Ammon's horn (tissue), 1 donor: ENCODE results near the gene RNF43.

ENCODE experiments used
- DNase-seq: peaks from one replicate; pipeline ENCODE4 v3.0.0-alpha.2; 2016; ENCODE audit warnings: low spot score

RNF43 gene

GRCh38 chr17:58417300-58418092 is at the start of gene RNF43:
TSS of gene RNF43 (minus strand) at chr17:58417534. CDS start at chr17:58415577, 1,957 bp downstream.
- peak; percentile 94 for DNase-seq

DNA sequence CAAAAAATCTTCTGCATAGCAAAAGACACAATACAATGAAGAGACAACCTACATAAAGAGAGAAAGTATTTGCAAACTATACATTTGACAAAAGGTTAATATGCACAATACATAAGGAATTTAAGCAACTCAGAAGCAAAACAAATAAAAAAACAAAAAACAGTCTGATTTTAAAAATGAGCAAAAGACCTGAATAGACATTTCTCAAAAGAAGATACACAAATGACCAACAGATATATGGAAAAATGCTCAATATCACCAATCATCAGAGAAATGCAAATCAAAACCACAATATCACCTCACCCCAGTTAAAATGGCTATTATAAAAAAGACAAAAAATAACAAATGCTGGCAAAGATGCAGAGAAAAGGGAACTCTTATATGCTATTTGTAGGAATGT is 38.2 kb upstream of the RNF43 start:
- no peak for DNase-seq

- DNase-seq: no peak
Observed at GRCh38 chr17:58452738-58453137, 35.4 kb upstream of the RNF43 start.

DNA sequence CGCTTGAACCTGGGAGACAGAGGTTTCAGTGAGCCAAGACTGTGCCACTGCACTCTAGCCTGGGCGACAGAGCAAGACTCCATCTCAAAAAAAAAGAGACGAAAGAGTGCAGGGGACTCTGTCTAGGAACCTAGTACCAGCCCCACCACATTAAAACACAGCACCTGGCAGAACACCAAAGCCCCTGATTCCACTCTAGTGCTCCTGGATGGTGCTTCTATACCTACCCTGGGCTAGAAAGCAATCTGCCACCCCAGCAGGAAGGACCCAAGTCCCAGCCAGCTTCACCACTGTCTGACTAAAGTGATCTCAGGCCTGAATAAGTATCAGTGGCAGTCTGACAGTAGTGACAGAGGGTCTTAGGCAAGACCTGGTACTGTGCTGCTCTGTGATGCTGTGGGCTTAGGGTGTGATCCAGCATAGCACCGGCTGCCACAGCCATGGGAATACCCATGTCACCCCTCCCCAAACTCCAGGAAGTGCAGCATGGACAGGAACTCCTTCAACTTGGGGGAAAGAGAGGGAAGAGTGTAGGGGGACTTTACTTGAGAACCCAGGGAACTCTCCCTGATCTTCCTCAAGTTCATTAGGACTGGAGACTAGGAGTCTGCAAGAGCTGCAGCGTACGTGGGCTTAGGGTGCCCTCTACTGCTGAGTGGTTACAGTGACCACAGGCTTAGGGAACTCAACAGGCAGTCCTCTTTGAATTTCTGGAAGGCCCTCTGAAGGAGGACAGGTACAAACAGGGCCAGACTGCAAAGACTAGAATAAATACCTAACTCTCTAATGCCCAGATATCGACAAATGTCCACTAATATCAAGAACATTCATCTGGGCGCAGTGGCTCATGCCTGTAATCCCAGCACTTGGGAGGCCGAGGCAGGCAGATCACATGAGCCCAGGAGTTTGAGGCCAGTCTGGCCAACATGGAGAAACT is 30.0 kb upstream of the RNF43 start:
- DNase-seq: peak; percentile 65

DNA sequence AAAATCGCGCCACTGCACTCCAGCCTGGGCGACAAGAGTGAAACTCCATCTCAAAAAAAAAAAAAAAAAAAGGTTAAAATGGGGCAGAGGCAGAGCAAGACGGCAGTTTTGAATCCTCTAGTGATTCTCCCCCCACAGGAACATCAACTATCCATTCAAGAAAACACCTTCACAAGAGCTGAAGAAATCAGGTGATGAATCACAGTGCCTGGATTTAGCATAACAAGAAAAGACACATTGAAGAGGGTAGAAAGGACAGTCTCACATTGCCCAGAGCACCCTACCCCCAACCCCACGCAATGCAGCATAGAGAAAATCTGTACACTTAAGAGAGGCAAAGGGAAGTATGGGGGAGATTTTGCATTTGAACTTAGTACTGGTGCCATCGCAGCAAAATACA is 28.8 kb upstream of the RNF43 start:
- DNase-seq: no peak

GRCh38 chr17:58436805-58437239 is 19.5 kb upstream of the RNF43 start:
- DNase-seq: no peak

DNA sequence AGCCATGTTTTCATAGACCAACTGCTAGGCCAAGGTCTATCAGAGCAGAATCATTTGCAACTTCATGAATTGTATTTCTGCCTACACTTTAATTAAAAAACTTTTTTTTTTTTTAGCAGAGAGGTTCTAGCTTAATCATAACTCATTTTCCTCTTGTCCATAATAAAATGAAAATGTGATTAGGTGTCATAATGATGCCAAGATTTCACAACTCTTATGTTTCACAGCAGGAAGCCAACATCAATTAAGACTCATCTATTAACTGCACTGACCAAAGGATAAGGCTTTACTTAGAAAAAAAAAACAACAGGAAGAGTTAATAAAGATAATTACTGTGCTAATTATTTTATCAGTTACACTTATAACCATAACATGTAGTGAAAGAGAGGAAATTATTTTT is 18.9 kb upstream of the RNF43 start:
- no peak for DNase-seq

- no peak for DNase-seq
Observed at GRCh38 chr17:58432806-58433573, 15.7 kb upstream of the RNF43 start.

DNA sequence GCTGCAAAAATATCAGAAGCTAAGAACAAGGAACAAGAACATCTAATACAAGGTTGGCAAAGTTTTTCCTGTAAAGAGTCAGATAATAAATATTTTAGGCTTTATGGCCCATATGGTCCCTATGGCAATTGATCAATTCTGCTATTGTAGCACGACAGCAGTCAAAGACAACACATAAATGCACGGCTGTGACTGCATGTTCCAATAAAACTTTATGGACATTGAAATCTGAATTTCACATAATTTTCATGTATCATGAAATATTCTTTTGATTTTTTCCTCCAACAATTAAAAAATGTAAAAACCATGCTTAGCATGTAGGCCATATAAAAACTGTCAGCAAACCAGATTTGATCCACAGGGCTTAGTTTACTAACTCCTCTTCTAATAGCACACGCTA is 10.5 kb upstream of the RNF43 start:
- no peak for DNase-seq

- DNase-seq: no peak
Observed at GRCh38 chr17:58421711-58422110, 4.4 kb upstream of the RNF43 start.

- no peak for DNase-seq
Observed at GRCh38 chr17:58420827-58421226, 3.5 kb upstream of the RNF43 start.

- DNase-seq: no peak
Observed at GRCh38 chr17:58416937-58417299, 416 bp downstream of the RNF43 start.

DNA sequence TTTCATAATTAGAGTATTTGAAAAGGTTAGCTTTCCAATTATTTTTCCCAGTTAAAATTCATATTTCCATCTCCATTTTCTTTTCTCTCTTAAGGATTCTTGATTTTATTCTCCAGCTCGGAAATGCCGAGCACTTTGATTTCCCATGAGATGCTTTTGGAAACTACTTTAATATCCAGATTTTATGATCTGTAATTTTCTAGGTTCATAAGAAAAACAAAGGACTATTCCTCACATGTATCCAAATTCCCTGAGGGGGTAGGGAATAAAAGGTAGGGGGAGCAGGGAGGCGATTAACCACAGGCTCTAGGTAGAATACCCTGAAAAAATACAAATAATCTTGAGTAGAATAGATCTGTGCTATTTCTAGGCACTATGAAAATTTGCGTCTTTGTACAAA is 938 bp downstream of the RNF43 start:
- no peak for DNase-seq

DNA sequence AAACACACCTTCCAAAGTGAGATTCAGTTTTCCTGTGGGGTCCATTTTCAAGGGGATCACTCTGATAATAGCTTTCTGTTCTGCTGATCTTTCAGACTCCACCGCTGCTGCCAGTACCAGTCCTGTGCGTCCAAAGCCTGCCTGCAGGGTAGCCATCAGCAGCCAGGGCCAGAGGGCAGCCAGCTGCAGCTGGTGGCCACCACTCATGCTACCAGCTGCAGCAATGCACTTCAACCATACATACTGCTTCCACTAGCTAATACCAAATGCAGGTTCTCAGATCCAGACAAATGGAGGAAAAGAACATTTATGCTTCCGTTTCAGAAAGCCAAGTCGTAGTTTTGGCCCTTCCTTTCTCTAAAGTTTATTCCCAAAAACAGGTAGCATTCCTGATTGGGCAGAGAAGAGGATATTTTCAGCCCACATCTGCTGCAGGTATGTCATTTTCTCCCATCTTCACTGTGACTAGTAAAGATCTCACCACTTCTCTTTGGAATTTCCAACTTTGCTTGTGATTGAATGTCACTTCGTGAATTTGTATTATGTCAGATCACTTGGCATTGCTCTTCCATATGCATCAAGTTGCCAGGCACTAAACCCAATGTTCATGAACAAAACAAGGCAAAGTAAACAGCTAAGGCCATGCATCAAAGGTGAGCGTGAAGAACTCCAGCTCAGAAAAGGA is 1.8 kb downstream of the RNF43 start:
- no peak for DNase-seq

- DNase-seq: no peak
Observed at GRCh38 chr17:58414596-58414997, 2.7 kb downstream of the RNF43 start.

DNA sequence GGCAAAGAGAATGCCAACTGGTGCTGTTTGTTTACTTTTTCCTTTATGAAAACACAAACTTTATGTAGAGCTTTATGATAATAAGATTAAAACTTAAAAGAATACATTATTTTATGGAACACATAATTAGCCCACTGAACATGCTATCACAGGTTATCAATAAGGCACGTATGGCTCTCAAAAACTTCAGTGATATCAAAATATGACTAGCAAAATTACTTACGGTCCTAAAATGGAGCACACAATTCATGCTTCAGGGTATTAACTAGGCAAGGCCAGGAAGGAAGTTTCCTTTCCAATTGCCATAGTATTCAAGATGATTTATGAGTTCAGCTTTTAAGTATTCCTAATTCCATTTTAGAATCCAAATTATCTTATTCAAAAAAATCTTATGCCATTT is 3.6 kb downstream of the RNF43 start:
- no peak for DNase-seq

- no peak for DNase-seq
Observed at GRCh38 chr17:58412961-58413586, 4.3 kb downstream of the RNF43 start.

DNA sequence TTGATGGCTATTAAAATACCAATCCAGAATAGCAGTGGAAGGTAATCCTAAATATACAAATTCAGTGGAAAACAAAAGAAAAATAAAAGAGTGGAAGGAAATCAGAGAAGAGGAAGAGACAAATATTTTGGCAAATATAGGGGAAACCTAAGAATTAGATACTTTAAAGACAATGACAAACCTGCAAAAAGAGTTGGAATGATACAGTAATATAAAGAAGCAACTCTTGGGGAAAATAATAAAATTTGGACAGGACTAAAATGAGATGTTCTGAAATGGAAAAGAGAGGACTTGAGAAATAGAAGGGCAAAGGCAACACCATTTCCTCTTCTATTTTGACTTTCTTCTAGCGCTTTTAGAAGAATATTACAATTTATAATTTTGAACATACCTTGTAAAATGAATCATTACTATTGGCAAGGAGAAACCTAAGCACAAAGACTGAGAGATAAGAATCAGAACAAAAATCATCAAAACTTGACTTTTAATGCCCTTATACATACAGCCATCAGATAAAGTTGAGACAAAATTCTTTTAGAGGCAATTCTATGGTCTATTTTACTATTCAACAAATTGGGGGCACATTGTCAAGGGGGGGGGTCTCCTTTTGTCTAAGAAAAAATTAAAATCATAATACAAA is 5.2 kb downstream of the RNF43 start:
- DNase-seq: no peak

DNA sequence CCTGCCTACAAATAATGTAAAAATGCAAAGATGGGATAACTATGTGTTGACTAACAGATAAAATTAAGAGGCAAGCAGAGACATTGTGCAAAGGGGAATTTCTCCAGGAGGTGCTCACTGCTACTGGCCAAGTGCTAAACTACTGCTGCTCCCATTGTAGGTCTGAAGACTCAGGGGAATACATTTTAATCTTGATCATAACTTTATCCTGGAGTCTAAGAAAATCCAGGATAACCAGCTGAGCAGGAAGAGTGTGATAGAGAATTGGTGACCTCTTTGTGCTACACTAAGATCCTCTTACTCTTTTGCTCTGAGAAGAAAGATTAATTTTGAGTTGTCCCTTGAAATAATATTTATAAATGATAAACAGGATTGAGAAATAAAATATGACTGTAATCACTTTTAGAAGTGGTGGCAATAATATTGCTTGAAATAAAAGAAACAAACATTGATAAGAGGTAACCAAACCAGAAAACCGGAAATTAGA is 5.9 kb downstream of the RNF43 start:
- DNase-seq: no peak

GRCh38 chr17:58410714-58411407 is 6.5 kb downstream of the RNF43 start:
- DNase-seq: no peak
